ENCODE measurements around the gene SNAP91.
A peak's percentile ranks its signal among the peaks of the same experiment; 100 is the strongest.

SNAP91 gene

GRCh38 chr6:83707829-83708545, 914 bp downstream of the SNAP91 start:
- H3K4me3 ChIP-seq (ENCODE audit: low read depth, low read length), result peak overlapping the region; percentile 55
- peak; percentile 6 for DNase-seq (ENCODE audit: low read depth)
- no peak for TF ChIP-seq CTCF (conservative IDR thresholded peaks at IDR 0.05; ENCODE audit: low read depth, low read length)

- no peak for DNase-seq (ENCODE audit: low read depth)
- H3K4me3 ChIP-seq (ENCODE audit: low read depth, low read length), result no peak overlapping the region
- TF ChIP-seq CTCF (conservative IDR thresholded peaks at IDR 0.05; ENCODE audit: low read depth, low read length), result no peak
Measured at GRCh38 chr6:83702749-83703148, 6.2 kb downstream of the SNAP91 start.

GRCh38 chr6:83702077-83702476, 6.8 kb downstream of the SNAP91 start:
- H3K4me3 ChIP-seq (ENCODE audit: low read depth, low read length), result no peak overlapping the region
- DNase-seq (ENCODE audit: low read depth), result no peak

GRCh38 chr6:83696674-83697073, 12.2 kb downstream of the SNAP91 start:
- no peak for TF ChIP-seq CTCF (conservative IDR thresholded peaks at IDR 0.05; ENCODE audit: low read depth, low read length)
- peak; percentile 2 for DNase-seq (ENCODE audit: low read depth)

More at GRCh38 chr6:83702077-83702476, 6.8 kb downstream of the SNAP91 start:
- no peak for TF ChIP-seq CTCF (conservative IDR thresholded peaks at IDR 0.05; ENCODE audit: low read depth, low read length)

GRCh38 chr6:83685481-83685880, 23.4 kb downstream of the SNAP91 start:
- no peak overlapping the region for H3K4me3 ChIP-seq (ENCODE audit: low read depth, low read length)
- no peak for TF ChIP-seq CTCF (conservative IDR thresholded peaks at IDR 0.05; ENCODE audit: low read depth, low read length)
- DNase-seq (ENCODE audit: low read depth), result no peak

More at GRCh38 chr6:83696674-83697073, 12.2 kb downstream of the SNAP91 start:
- no peak overlapping the region for H3K4me3 ChIP-seq (ENCODE audit: low read depth, low read length)

- TF ChIP-seq CTCF (conservative IDR thresholded peaks at IDR 0.05; ENCODE audit: low read depth, low read length), result no peak
- H3K4me3 ChIP-seq (ENCODE audit: low read depth, low read length), result no peak overlapping the region
- no peak for DNase-seq (ENCODE audit: low read depth)
Measured at GRCh38 chr6:83677791-83678190, 31.1 kb downstream of the SNAP91 start.

GRCh38 chr6:83637953-83638352, 70.9 kb downstream of the SNAP91 start:
- TF ChIP-seq CTCF (conservative IDR thresholded peaks at IDR 0.05; ENCODE audit: low read depth, low read length), result no peak
- no peak overlapping the region for H3K4me3 ChIP-seq (ENCODE audit: low read depth, low read length)
- DNase-seq (ENCODE audit: low read depth), result no peak

Measured in choroid plexus epithelial cell (primary cell).